HCT116 (cell line): Measurements from ENCODE around the gene COG5. TPM values are rescaled to one million over a fixed set of nuclear protein-coding genes. Genes with fewer than 3 reads are reported as not detected.
A peak's percentile ranks its signal among the peaks of the same experiment; 100 is the strongest.

ENCODE experiments used
- ATAC-seq: fragments of 200-7000 bp; cut with Tn5 transposase; 2 replicates; pipeline ENCODE4 v1.9.1; 2020; ENCODE audit warnings: mild to moderate bottlenecking, moderate library complexity
- BruUV-seq: library from RNA; stranded (reverse); fragments of 400-500 nt; replicated peaks from 2 replicates; lab custom pipeline; 2021; lab: Mats Ljungman, UMichigan
- CTCF ChIA-PET: fragments of 300-600 bp; sonication (Branson Sonifier 250); formaldehyde crosslinking; loops from one replicate; lab custom pipeline; 2021; ENCODE audit warnings: antibody characterized with exemption; lab: Charles Lee
- POLR2A ChIA-PET: fragments of 300-600, 350-600 bp; sonication (Branson Sonifier 250); formaldehyde crosslinking; loops from one replicate; lab custom pipeline; 2021; ENCODE audit warnings: antibody characterized with exemption; lab: Charles Lee
- RAD21 ChIA-PET, 2 experiments: fragments of 300-600 bp; sonication (Branson Sonifier 250); formaldehyde crosslinking; loops; one replicate each; lab custom pipeline; 2023; ENCODE audit warnings: low total read pairs in 2 of 2; ENCODE audit not compliant: uncharacterized antibody in 2 of 2, unreplicated experiment in 2 of 2, low non-redundant PET in 1 of 2; lab: Charles Lee
- DNase-seq: peaks from one replicate; pipeline ENCODE4 v3.0.0-alpha.2; 2010; ENCODE audit warnings: low read depth, low spot score
- H2AFZ ChIP-seq: fragments of 200-600 bp; shearing (Covaris generic), sonication (generic); 2 replicates; pipeline ENCODE4 v1.6.1; 2017; ENCODE audit warnings: low read depth, mixed run types, mixed read lengths, antibody characterized with exemption, low read length; ENCODE audit not compliant: poor library complexity, severe bottlenecking
- H3K27ac ChIP-seq: 2 replicates; pipeline ENCODE4 v1.5.1; 2012; ENCODE audit warnings: low read depth, low read length
- H3K27me3 ChIP-seq: fragments of 200-600 bp; sonication (generic); 2 replicates; pipeline ENCODE4 v1.6.1; 2016; ENCODE audit warnings: mixed run types, low read length, mixed read lengths; ENCODE audit not compliant: insufficient read depth
- H3K36me3 ChIP-seq, 2 experiments: fragments of 200-500 bp in 1 of 2; fragments of 200-600 bp in 1 of 2; sonication (Bioruptor generic) in 1 of 2; sonication (generic) in 1 of 2; 2 replicates each; pipeline versions ENCODE4 v1.5.1 to v1.6.1; 2014 to 2016; ENCODE audit warnings: low read length in 2 of 2, inconsistent platforms in 1 of 2, mixed read lengths in 1 of 2, mixed run types in 1 of 2; ENCODE audit not compliant: insufficient read depth in 2 of 2, control insufficient read depth in 1 of 2
- H3K4me1 ChIP-seq, 2 experiments: fragments of 200-600 bp in 1 of 2; sonication (generic) in 1 of 2; 2 replicates each; pipeline versions ENCODE4 v1.5.1 to v1.6.1; 2012 to 2017; ENCODE audit warnings: low read length in 2 of 2, inconsistent platforms in 1 of 2, mild to moderate bottlenecking in 1 of 2, mixed read lengths in 1 of 2, mixed run types in 1 of 2, moderate library complexity in 1 of 2; ENCODE audit not compliant: insufficient read depth in 2 of 2, control insufficient read depth in 1 of 2
- H3K4me2 ChIP-seq: fragments of 200-600 bp; sonication (generic); 2 replicates; pipeline ENCODE4 v1.6.1; 2017; ENCODE audit warnings: mixed run types, low read length, mixed read lengths
- H3K4me3 ChIP-seq, 2 experiments: fragments of 200-600 bp in 1 of 2; sonication (generic) in 1 of 2; replicated peaks in 1 of 2; 2 replicates each; pipeline ENCODE4 v1.5.1; 2011 to 2016; ENCODE audit warnings: low read length in 2 of 2, control low read depth in 1 of 2, low read depth in 1 of 2, mild to moderate bottlenecking in 1 of 2, mixed read lengths in 1 of 2, mixed run types in 1 of 2
- H3K79me2 ChIP-seq: fragments of 200-600 bp; sonication (generic); 2 replicates; pipeline ENCODE4 v1.6.1; 2017; ENCODE audit warnings: mild to moderate bottlenecking, mixed run types, low read length, moderate library complexity, mixed read lengths; ENCODE audit not compliant: insufficient read depth
- H3K9ac ChIP-seq: fragments of 200-600 bp; sonication (generic); 2 replicates; pipeline ENCODE4 v1.6.1; 2016; ENCODE audit warnings: low read length, mixed read lengths
- H3K9me2 ChIP-seq: fragments of 200-600 bp; sonication (generic), shearing (Covaris generic); 2 replicates; pipeline ENCODE4 v1.6.1; 2017; ENCODE audit warnings: mixed run types, mild to moderate bottlenecking, moderate library complexity; ENCODE audit not compliant: insufficient read depth
- H3K9me3 ChIP-seq, 2 experiments: fragments of 200-500 bp in 1 of 2; fragments of 200-600 bp in 1 of 2; sonication (Bioruptor generic) in 1 of 2; sonication (generic) in 1 of 2; 2 replicates each; pipeline ENCODE4 v1.6.1; 2014 to 2017; ENCODE audit warnings: low read length in 2 of 2, mixed read lengths in 2 of 2, inconsistent platforms in 1 of 2, low read depth in 1 of 2, mild to moderate bottlenecking in 1 of 2, mixed run types in 1 of 2, moderate library complexity in 1 of 2; ENCODE audit not compliant: control insufficient read depth in 1 of 2, insufficient read depth in 1 of 2
- H4K20me1 ChIP-seq: fragments of 200-600 bp; sonication (generic), shearing (Covaris generic); 2 replicates; pipeline ENCODE4 v1.6.1; 2017; ENCODE audit warnings: mixed run types, mild to moderate bottlenecking, moderate library complexity; ENCODE audit not compliant: insufficient read depth
- CEBPB ChIP-seq: IDR thresholded peaks from 2 replicates; pipeline ENCODE4 v1.6.1; 2012; ENCODE audit warnings: low read depth
- CTCF ChIP-seq, 3 experiments: fragments of 200-600 bp in 1 of 3; sonication (generic) in 1 of 3; IDR thresholded peaks in 2 of 3; conservative IDR thresholded peaks in 1 of 3; 2 replicates each; pipeline ENCODE4 v1.5.1; 2012 to 2017; ENCODE audit warnings: low read depth in 2 of 3, low read length in 2 of 3, antibody characterized with exemption in 1 of 3, borderline replicate concordance in 1 of 3, control low read depth in 1 of 3, mild to moderate bottlenecking in 1 of 3, mixed read lengths in 1 of 3, mixed run types in 1 of 3, moderate library complexity in 1 of 3; ENCODE audit not compliant: insufficient read depth in 1 of 3
- EGR1 ChIP-seq: IDR thresholded peaks from 2 replicates; pipeline ENCODE4 v1.6.1; 2012; ENCODE audit warnings: low read depth
- EZH2phosphoT487 ChIP-seq: fragments of 200-600 bp; IDR thresholded peaks from 2 replicates; pipeline ENCODE4 v1.6.1; 2018; ENCODE audit warnings: antibody characterized with exemption, borderline replicate concordance
- FOSL1 ChIP-seq: IDR thresholded peaks from 2 replicates; pipeline ENCODE4 v1.6.1; 2012; ENCODE audit warnings: low read depth
- MAX ChIP-seq: IDR thresholded peaks from 2 replicates; pipeline ENCODE4 v1.6.1; 2012
- POLR2AphosphoS5 ChIP-seq: IDR thresholded peaks from 2 replicates; pipeline ENCODE4 v1.6.1; 2011; ENCODE audit warnings: mild to moderate bottlenecking, low read depth, low read length, moderate library complexity
- RAD21 ChIP-seq: IDR thresholded peaks from 2 replicates; pipeline ENCODE4 v1.6.1; 2012; ENCODE audit warnings: low read depth, mild to moderate bottlenecking
- YY1 ChIP-seq: IDR thresholded peaks from 2 replicates; pipeline ENCODE4 v1.6.1; 2011; ENCODE audit warnings: low read length, low read depth, moderate library complexity, mild to moderate bottlenecking; ENCODE audit not compliant: insufficient replicate concordance; ENCODE audit errors: extremely low read depth
- ZNF274 ChIP-seq: fragments of 200-500 bp; sonication (Bioruptor generic); IDR thresholded peaks from 2 replicates; pipeline ENCODE4 v1.6.1; 2014; ENCODE audit warnings: mild to moderate bottlenecking, low read depth, low read length, inconsistent platforms
- intact Hi-C: fragments of 100-400 bp; cut with micrococcal nuclease; formaldehyde crosslinking; loops from 2 replicates; pipeline ENCODE4 v1.10.0; 2022
- total RNA-seq: library from RNA; stranded (reverse); gene quantifications from one replicate; pipeline ENCODE4 v1.2.1, GENCODE V29; 2021; ENCODE audit not compliant: unreplicated experiment

The COG5 gene
- total RNA-seq, 1 experiment from 2014 or later = 30.7 TPM

GRCh38 chr7:107167483-107168232 lies 396.1 kb downstream of the COG5 start:
- intact Hi-C loops = loop anchor here (5.0 kb wide), 1 partner anchor 505 kb away; the partner anchor contains the start of gene CCDC71L

More at GRCh38 chr7:107167483-107168232, 396.1 kb downstream of the COG5 start:
- peak overlapping the region; percentile 93 for H3K4me2 ChIP-seq
- ATAC-seq (no peak), DNase-seq (peak; percentile 61)
- RAD21 ChIA-PET = no interaction called here
- peak overlapping the region; percentile 98 for H2AFZ ChIP-seq
- H3K36me3 ChIP-seq = no peaks in the 10 kb centered on the region
- H3K27ac ChIP-seq = peak overlapping the region; percentile 67
- peaks cover 5 to 18% of the 10 kb centered on the region in 2 experiments; a peak in 3 of 4 replicates for H3K4me1 ChIP-seq
- peak; percentile 85 for TF ChIP-seq CEBPB
- peak; percentile 18; the same call in 1 of the 2 replicates for TF ChIP-seq FOSL1
- no peak for TF ChIP-seq RAD21
- TF ChIP-seq YY1 = peak; percentile 76
- TF ChIP-seq ZNF274 = no peak
- peak; percentile 89 for TF ChIP-seq EGR1
- TF ChIP-seq MAX = no peak
- TF ChIP-seq POLR2AphosphoS5 = peak; percentile 38; the same call in 1 of the 2 replicates
- peak; percentile 3 to 39 (median 26); a peak in 3 of 6 replicates for TF ChIP-seq CTCF (IDR thresholded peaks at IDR 0.05 in 2 of 3, conservative IDR thresholded peaks at IDR 0.05 in 1 of 3; ENCODE audit: borderline replicate concordance in 1 of 3, insufficient read depth in 1 of 3, low read depth in 2 of 3, low read length in 2 of 3)
- TF ChIP-seq EZH2phosphoT487 = no peak
- no peaks in the 10 kb centered on the region for H3K9me3 ChIP-seq
- H3K9ac ChIP-seq = peak overlapping the region; percentile 59
- CTCF ChIA-PET = interaction anchor here (1.1 to 3.1 kb wide), 7 partner anchors 16 to 712 kb away, joined by 5 to 17 read pairs (median 7); no protein-coding TSS in a partner anchor
- POLR2A ChIA-PET = interaction anchor here (0.5 to 2.4 kb wide), 7 partner anchors 12 to 713 kb away, joined by 3 to 11 read pairs (median 4); partner anchors contain the start of gene DUS4L
- H3K9me2 ChIP-seq = no peaks in the 10 kb centered on the region
- no peaks in the 10 kb centered on the region for H3K27me3 ChIP-seq
- H3K4me3 ChIP-seq = peak overlapping the region; percentile 48 to 67
- H4K20me1 ChIP-seq = no peaks in the 10 kb centered on the region
- peaks cover 26% of the 10 kb centered on the region for H3K79me2 ChIP-seq
- BruUV-seq = TSS peak; percentile 85
